Measurements from ENCODE around the gene MGAT5.

Gene MGAT5

DNA sequence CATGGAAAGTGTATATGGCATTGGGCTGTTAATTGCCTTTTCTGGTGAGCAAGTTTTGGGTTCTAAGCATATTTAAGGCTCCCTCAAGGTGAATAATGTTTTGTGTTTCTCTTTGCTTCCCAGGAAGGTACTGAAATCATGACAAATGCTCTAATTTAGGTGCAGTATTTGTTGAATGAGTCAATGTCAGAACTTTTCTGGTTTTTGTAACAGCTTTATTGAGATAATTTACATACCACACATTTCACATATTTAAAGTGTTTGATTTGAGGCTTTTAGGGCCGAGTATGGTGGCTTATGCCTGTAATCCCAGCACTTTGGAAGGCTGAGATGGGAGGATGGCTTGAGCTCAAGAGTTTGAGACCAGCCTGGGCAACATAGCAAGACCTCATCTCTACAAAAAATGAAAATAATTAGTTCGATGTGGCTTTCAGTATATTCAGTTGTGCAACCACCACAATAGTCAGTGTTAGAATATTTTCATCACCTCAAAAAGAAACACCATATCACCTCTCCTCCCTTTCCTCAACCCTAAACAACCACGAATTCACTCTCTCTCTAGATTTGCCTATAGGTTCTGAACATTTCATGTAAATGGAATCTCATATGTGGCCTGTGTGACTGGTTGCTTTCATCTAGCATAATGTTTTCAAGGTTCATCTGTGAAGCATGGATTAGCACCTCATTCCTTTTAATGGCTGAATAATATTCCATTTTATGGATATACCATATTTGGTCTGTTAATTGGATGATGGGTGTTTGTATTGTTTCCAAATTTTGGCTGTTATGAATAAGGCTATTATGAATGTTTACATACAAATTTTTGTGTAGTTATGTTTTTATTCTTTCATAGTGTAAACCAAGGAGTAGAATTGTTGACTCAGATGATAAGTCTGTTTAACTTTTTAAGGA is 54.9 kb downstream of the MGAT5 start:
- DNase-seq = no peak

DNA sequence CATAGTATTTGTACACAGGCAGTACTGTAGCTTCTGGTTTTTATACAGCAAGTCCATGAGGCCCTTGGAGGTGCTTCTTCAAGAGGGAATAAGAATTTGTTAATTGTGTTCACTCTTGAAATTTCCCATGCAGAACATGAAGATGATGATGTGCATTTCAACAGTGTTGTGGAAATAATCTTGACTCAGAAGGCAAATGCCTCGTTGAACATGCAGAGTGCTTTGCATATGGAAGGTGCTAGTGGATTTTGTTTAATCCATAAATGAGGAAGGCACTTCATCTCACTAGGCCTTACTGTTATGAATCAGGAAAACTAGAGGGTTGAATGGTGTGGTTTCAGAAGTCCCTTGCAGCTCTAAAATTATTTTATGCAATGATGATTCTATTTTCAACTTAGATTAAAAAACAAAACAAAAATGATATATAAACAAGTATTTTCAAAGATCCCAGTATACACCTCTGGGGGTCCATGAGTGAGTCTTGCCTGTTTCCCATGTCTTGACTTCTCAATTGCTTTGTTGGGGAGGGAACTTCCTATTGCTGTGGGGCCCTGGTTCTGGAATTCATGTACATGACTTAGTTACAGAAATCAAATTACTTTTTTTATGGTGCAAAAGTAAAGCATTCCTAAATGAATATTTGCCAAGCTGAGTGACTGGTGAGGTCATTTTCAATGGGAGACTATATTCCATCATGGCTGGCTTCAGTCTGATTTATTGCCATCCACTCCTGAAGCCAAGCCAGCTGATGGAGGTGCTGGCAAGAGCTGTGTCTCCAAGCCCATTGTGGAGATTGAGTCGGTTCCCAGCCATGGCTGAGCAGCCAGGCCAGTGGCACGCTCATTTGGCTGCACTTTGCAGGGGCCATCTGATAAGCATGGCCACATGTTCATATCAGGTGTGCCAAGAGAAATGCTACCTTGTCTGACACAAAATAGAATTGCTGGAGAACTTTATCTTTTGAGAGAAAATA is 56.5 kb downstream of the MGAT5 start:
- no peak for DNase-seq

DNA sequence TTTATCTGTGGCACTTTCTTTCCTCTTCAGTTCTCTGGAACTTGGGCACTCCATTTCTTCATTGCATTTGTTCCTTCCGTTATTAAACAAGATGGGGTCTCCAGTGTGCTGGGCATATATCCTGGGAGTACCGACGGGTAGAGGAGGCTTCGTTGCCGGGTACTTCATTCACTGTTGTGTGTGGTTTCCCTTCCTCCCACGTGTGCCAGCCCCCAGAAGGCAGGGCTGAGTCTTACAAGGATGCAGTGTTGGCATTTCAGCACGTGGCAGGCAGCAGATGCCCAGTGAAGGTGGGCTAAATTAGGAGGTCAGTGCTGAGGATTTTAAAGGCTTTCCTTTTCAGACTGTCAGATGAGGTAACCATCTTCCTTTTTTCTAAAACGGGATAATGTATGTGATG is 58.6 kb downstream of the MGAT5 start:
- DNase-seq = no peak

DNA sequence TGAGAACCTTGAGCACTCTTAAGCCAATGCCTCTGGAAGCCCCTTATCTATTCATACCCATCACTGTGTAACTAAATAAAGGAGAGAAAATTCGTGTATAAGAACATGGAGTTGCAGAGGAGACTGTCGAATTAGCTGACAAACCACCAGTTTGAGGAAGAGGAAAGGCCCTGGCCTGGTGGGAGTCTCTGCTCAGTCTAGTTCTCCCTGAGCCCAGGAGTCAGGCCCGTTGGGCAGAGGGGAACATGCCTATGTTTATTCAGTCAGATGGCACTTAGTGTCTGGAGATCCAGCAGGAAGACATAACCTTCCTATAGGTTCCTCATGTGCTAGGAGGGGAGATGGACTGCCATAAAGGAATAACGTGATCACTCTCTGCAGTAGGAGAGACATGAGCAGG is 60.3 kb downstream of the MGAT5 start:
- no peak for DNase-seq

DNA sequence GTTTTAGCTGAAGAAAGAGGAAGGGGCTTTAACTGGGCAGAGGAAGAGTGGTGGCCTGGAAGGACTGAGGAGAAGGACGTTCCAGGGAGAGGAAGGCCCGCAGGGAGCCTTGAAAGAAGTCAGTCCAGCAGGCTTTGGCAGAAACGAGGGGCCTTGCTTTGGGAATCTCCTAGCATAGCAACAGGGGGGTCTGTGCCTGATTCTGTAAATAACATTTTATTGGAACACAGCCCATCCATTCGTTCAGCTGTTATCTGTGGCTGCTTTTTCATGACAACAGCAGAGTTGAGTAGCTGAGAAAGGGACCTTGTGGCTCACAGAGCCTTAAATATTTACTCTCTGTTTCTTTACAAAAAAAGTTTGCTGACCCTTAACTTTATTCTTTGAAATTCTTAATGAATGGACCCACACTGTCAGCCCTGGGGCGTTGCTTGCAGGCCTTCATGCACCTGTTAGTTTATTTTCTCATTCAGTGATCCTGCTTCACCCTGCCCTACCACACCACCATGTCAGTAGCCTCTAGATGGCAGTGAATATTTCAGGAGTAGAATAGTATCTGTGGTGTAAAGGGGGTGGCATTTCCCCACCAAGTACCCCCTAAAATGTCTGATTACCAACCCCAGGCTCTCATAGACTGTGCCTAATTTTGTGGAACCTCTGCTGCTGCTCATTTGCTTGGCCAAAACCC is 61.0 kb downstream of the MGAT5 start:
- DNase-seq = no peak

DNA sequence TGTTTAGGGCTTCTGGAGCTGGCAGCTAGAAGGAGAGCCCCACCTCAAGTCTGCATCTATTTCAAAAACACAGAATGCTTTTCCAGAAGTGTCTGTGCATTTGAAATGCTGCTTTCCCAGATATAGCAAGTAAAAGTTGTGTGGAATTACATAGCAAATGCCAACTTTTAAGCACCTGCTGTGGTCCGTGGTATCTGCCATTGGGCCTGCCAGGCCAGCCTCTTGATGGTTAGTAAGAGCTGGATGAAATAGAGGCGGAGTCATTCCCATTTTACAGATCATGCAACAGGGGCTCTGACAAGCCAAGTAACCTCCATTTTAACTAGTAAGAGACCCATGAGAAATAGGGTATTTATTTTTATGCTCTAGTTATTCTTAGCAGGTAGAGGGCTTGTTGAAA is 61.6 kb downstream of the MGAT5 start:
- DNase-seq = no peak

DNA sequence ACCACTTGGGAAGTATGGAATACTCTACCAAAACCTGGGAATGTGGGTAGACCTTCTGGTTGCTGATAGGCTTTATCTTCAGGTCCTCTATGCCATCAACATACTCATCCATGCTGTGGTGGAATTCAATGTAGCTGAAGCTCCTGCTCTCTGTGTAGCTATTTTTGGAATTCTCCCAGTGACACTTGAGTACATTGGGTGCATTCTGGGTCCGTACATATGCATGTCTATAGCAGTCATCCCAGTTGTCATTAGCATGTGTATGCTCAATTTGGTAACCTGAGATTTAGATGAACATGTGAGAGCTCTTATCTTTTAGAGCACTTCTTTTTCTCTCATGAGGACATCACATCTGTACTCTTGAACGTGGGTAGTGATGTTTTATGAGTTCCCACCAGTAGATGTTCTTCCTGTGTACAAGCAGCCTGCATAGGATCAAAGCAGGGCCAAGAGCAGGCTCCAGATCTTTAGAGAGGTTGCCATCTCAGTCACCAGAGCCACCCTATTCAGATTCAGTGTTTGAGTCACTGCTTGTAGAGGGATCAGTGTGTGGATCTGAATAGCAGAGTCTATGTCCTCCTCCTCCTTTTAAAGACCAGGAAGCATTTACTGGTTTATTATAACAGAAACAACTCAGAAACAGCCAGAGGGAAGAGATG is 65.9 kb downstream of the MGAT5 start:
- DNase-seq = no peak

DNA sequence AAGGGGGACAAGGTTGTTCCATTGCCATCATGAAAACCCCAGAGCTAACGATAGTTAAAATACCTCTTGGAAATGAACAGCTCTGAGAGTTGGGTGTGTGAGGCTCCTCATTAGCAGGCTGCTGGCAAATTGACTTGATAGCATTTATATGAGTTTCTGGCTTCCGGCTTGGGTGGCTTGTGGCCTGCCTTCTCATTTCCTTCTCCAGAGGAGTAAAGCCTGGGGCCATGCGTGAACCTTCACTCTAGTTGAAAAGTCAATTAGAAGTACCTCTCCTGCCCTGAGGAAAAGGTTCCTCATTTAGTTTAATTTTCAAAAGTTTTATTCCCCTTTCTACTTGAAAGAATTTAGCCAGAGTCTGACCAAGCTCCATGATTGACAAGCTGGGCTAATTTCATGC is 67.1 kb downstream of the MGAT5 start:
- DNase-seq = no peak

DNA sequence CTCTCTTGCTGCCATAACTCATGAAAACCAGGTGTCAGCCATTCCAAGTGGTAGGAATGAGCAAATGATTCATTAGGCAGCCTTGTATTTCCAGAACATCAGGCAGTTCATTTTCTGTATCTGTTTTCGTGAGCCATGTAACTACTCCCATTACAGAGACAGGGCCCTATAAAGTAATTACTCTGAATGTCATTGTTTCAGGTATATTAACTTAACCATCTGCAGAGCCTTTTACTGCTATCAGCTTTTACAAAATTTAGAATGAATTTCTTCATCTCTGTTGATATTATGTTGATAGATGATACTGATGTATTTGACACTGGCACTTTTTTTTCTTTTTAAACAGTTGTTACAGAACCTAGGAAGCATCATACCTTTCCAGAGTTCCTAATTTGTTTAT is 69.9 kb downstream of the MGAT5 start:
- no peak for DNase-seq

DNA sequence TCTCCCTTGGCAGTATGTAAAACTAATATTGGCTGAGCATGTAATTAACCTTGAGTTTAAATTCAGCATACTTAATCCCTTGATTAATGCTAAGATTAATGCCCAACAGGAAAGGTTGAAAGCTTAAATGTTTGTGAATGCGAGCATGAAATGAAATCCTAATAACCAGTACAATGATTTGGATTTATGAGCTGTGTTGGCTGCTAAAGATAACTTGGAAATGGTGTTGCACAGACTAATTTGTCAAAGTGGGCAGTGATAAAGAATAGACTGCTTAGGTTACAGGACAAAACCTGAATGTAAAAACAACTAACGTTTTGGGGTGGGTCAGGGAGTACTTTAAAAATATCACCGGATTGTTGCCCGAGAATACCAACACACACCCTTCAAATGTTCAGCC is 70.6 kb downstream of the MGAT5 start:
- DNase-seq = no peak

DNA sequence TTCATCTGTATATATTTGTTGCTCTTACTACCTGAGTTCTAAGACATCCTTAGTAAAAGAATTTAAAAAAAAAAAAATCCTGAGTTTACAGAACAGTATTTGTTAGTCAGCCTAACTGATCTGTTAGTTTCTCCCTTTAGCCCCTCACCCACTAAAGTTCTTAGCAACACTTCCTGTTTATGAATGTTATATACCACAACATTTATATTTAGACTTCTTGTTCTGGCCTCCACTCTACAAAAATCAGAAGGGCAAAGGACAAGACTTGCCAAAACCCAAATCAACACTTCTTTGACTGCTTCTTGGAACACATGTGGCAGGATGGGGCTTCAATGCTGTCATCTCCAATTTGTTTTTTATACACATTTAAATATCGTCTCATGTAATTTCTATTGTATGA is 71.1 kb downstream of the MGAT5 start:
- no peak for DNase-seq

DNA sequence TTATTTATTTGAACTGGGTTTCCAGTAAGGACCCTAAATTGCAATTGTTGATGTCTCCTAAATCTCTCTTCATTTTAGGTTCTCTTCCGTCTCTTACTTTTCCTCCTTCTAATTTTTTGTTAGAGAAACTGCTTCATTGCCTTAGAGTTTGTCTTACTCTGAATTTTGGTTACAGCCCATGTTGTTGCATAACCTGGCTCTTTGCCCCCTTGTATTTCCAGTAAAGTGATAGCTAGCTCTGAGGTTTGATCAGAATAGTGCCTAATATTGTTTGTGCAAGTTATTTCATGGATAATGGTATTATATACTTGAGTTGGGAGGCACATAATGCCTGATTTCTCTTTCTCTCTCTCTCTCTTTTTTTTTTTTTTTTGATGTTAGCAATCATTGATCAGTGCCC is 71.8 kb downstream of the MGAT5 start:
- DNase-seq = no peak

DNA sequence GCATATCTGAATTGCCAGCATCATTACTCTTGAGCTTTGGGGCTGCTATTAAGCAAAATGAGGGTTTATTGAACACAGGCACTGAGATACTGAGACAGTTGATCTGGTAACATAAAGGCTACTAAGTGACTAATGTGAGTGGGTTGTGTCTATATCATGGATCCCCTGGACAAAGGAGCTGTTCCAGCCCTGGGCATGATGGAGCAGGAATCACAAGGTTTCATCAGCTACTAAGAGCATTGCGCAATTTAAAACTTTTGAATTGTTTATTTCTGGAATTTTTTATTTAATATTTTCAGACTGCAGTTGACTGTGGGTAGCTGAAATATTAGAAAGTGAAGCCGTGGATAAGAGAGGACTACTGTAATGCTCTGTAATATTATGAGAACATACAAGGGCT is 73.5 kb downstream of the MGAT5 start:
- DNase-seq = no peak

DNA sequence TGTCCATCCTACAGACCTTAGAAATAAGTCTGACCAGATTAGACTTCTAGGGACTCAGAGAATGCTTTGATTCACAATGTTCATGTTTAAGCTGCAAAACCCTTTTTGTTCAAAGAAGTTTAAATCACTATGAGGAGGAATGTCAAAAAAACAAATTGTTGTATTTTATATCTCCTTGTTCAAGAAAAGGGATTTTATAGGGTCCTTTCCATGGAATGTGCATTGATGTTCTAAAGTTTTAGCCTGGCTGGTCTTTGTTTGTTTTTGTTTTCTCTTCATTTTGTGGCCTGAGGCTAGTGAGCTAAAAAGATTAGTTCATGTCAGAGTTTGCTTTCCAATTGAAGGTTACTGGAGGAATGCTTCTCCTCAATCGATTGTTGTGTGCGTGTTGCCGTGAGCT is 77.2 kb downstream of the MGAT5 start:
- DNase-seq = no peak

DNA sequence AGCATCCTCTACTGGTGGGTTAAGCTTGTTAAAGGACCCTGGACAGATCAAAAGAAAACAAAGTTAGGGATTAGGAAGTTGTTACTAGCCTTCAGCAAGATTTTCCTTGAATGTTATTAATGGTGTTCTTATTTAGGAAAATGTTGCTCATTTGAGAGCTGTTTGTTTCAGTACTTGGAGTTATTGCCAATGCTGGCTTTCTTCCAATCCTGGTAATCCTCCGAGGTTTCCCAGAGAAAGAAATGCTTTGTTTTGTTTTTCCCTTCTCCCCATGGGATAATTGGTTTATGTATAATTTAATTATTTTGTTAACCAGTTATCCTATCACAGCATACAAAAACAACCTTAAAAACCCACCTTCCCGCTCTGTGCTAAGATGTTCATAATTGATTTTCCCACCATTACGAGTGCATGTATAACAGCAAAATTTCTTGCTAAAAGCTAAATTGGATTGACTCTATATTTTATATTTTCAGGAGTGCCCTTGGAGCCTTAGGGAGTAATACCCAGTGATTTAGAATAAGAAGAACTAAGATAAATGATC is 79.8 kb downstream of the MGAT5 start:
- no peak for DNase-seq

DNA sequence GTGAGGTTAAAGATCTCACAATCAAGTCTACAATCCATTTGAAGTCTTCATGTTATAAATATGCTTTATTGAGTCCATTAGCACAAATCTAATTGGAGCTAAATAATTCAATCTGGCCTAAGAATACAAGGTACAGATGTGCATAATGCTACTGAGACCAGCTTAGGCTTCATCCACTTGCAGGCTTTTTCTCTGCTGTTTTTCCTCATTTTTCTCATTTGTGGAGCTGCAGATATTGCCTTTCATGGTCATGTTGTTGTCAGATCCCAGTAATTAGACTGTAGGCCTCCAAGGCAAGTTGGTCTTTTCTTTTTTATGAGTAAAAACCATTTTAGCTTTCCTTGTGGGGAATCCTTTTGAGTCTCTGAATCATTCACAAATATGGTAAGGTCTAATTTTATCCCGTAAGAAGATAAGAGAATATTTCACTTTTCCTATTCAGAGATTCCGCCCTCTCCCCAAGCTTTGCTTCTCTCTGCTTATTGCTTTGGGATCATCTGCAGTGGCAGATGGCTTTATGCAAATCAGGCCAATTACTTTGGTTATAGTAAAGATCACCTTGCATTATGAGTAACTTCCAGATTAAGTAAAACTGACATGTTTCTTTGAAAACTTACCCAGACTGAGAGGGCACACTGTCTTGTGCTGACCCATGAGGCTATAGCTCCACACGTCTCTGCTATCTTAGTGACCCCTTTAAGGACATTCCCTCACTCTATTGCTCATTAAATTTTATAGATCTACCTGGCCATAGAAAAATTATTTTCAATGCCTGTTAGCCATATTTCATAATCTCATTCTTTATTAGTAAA is 80.9 kb downstream of the MGAT5 start:
- no peak for DNase-seq

DNA sequence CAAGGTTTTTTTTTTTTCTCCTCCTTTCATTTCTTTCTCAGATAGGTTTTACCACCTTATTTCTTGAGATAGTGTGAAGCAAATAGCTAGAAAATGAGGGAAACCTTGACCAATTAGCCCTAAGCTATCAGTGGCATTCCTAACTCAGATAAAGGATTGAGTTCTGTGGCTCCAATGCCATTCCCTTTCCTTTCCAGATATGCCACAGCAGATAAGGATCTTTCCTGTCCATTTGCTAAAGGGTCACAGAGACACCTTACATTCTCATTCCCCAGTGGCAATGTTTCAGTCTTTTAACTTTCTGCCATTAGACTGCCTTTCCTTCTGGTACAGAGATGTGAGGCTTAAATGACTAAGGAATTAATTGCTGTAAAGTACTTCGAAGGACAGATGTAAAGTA is 81.7 kb downstream of the MGAT5 start:
- no peak for DNase-seq

DNA sequence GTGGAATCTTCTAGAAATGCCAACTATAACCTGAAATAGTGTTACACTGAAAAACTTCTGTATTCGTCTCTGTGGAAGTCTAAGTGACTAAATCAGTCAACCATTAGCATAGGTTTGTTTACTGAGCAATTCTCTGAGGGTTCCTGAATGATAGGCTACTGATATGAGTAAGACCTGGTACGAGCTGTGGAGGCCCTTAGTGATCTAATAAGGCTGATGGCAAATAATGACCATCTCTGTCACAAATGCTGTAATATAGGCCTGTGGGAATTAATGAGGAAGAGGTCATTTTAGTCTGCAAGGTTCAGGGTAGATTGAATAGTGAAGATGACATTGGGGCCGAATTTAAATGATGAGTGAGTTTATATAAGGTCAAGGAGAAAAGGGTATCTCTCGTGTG is 82.5 kb downstream of the MGAT5 start:
- no peak for DNase-seq

DNA sequence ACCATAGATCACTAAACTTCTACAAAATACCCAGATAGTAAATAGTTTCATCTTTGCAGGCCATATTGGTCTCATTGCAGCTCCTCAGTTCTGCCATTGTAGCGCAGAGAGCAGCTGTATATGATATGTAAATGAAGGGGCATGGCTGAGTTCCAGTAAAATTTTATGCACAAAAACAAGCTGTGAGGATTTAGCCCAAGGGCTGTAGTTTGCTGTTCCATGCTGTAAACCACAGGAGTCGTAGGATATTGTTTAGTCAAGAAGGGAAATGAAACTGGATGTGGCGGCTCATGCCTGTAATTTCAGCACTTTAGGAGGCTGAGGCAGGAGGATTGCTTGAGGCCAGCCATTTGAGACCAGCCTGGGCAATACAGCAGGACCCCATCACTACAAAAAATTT is 83.0 kb downstream of the MGAT5 start:
- no peak for DNase-seq

DNA sequence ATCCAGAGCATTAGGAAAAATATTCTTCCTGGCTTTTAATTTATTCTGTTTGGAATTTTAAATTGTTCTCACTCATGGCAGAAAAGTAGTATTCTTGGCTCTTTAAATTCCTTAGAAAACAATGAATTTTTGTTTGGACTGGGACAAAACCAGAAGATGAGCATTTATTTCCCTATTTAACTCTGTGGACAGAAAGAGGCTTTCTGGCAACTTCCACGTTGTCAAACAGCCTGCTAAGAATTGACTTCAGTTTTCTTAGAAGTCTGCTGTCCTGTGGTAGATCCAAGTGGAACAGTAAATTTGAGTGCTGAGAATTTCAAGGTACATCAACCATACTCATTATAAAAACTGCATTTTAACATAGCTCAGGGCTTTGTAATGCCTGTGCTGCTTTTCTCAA is 83.8 kb downstream of the MGAT5 start:
- no peak for DNase-seq

DNA sequence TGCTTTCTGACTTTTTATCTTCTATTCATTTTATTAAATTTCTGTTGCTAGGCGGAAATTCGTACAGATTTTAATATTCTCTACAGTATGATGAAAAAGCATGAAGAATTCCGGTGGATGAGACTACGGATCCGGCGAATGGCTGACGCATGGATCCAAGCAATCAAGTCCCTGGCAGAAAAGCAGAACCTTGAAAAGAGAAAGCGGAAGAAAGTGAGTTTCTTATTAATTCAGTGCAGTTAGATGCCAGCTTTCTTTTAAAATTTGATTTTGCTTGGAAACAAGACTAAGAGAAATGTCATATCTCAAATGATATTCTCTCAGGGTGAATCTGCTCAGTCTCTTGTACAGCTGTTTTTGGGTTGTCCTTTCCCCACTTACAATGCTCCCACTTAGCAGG is 84.3 kb downstream of the MGAT5 start:
- DNase-seq = no peak

DNA sequence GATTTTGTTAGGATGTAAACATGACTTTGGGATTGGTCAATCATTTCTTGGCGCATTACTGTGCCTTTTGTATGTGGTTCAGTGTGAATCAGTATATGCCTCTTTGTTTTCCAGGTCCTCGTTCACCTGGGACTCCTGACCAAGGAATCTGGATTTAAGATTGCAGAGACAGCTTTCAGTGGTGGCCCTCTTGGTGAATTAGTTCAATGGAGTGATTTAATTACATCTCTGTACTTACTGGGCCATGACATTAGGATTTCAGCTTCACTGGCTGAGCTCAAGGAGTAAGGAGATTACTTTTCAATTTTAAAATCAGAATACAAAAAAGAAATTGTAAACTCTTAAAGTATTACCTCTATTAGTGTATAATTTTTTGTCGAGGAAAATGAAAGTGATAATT is 87.6 kb downstream of the MGAT5 start:
- DNase-seq = no peak

Data from SW 1271 (cell line).